HG02973 (cell line): ENCODE measurements around the gene EIF3I.

Experiments used
- ATAC-seq: cut with Tn5 transposase; IDR thresholded peaks from one replicate; pipeline ENCODE4 v1.9.1; 2021; ENCODE audit warnings: moderate library complexity; ENCODE audit not compliant: unreplicated experiment

Gene EIF3I

DNA sequence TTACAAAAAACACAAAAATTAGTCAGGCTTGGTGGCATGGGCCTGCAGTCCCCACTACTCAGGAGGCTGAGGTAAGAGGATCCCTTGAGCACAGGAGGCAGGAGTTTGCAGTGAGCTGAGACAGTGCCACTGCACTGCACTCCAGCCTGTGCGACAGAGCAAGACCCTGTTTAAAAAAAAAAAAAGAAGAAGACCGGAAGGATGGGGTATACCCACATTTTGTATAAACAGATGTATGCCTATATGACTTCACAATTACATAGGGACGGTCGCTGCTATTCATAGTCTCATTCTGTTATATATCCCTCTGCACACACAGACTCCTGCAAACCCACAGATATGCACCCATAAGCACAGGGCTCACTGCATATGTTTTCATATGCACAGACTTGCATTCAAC lies 41.5 kb downstream of the EIF3I start:
- no peak for ATAC-seq

DNA sequence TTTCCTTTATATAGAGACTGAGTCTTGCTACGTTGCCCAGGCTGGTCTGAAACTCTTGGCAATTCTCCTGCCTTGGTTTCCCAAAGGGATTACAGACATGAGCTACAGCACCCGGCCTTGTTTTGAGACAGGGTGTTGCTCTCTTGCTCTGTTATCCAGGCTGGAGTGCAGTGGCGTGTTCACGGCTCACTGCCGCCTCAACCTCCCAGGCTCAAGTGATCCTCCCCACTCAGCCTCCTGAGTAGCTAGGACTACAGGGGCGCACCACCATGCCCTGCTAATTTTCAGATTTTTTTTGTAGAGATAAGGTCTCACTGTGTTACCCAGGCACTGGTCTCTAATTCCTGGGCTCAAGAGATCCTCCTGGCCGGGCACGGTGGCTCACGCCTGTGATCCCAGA lies 43.6 kb downstream of the EIF3I start:
- ATAC-seq, result no peak

DNA sequence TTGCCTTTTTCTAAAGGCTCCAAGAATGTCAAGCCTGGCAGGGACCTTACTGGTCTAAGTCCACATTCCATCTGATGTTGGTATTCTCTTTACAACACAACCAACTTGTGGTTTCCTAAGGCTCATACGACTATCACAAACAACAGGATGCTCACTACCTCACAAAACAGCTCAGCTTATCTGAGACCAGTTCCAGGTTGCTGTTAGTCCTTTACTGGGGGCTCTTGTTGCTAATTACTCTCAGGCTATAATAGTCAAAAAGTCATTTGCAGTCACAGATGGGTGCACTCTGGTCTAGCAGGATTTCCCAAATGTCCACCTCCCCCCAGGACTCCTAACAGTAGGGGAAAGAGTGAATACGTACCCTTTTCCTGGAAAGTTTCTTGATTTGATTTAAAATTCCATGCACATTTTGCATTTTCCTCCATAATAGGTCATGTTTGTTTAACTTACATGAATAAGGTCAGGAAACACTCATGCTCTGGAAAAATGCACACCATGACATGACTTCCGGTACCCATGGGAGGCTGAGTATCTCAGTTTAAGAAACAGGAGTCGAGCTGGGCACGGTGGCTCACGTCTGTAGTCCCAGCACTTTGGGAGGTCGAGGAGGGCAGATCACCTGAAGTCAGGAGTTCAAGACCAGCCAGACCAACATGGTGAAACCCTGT lies 44.8 kb downstream of the EIF3I start:
- no peak for ATAC-seq

DNA sequence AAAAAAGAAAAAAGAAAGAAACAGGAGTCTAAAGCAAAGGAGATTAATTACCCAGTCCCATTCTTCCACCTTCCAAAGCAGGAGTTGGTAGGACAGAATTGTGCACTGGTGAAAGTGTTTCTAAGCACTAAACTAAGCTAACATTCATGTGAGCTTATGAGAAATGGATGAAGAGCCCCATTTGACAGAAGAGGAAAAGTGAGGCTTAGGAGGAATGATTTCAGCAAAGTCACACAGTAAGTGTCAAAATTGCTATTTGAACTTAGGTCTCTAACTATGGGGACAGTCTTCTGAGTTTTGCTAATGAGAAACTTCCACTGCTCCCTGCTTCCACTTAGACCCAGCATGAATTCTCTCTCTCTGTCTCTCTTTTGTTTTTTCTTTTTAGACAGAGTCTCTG lies 47.5 kb downstream of the EIF3I start:
- ATAC-seq, result no peak

DNA sequence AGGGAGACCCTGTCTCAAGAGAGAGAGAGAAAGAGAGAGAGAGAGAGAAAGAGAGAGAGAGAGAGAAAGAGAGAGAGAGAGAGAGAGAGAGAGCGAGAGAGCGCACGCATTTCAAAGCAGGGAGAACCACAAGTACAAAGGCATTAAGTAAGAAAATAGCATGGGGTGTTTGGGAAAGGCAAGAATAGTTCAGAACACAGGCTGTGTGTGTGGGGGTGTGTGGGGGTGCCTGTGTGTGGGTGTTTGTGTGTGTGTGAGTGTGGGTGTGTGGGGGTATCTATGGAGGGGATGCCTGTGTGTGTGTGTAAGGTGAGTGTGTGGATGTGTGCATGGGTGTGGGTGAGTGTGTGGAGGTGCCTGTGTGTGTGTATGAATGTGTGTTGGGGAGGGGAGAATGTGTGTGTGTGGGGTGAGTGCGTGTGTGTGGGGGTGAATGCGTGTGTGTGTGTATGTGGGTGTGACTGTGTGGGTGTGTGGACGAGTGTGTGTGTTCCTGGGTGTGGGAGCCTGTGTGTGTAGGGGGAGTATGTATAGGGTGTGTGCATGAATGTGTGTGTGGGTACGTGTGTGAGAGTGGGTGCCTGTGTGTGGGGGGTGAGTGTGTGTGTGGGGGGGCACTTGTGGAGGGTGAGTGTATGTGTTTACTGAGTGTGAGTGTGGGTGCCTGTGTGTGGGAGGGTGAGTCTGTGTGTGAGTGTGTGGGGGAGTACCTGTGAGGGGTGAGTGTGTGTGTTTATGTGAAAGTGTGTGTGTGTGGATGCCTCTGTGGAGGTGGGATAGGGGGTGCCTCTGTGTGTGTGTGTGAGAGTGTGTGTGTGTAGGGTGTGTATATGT lies 50.6 kb downstream of the EIF3I start:
- no peak for ATAC-seq

DNA sequence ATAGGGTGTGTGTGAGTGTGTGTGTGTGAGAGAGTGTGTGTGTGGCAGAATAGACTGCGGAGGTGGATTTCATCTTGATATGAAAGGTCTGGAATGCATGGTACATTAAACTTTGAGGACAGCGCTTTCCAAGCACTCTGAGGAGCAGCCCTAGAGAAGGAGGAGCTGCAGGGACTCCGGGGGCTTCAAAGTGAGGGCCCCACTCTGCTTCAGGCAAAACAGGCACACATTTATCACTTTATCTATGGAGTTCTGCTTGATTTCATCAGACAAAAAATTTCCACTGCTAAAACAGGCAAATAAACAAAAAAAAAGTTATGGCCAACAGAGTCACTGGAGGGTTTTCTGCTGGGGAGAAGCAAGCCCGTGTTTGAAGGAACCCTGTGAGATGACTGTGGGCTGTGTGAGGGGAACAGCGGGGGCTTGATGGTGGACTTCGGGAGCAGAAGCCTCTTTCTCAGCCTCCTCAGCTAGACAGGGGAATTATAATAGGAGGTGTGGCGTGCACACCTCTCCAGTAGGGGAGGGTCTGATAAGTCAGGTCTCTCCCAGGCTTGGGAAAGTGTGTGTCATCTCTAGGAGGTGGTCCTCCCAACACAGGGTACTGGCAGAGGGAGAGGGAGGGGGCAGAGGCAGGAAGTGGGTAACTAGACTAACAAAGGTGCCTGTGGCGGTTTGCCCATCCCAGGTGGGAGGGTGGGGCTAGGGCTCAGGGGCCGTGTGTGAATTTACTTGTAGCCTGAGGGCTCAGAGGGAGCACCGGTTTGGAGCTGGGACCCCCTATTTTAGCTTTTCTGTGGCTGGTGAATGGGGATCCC lies 51.4 kb downstream of the EIF3I start:
- no peak for ATAC-seq

DNA sequence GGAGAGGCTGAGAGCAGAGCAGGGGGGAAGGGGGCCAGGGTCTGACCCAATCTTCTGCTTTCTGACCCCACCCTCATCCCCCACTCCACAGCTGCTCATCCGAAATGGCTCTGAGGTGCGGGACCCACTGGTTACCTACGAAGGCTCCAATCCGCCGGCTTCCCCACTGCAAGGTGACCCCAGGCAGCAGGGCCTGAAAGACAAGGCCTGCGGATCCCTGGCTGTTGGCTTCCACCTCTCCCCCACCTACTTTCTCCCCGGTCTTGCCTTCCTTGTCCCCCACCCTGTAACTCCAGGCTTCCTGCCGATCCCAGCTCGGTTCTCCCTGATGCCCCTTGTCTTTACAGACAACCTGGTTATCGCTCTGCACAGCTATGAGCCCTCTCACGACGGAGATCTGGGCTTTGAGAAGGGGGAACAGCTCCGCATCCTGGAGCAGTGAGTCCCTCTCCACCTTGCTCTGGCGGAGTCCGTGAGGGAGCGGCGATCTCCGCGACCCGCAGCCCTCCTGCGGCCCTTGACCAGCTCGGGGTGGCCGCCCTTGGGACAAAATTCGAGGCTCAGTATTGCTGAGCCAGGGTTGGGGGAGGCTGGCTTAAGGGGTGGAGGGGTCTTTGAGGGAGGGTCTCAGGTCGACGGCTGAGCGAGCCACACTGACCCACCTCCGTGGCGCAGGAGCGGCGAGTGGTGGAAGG lies 52.6 kb downstream of the EIF3I start:
- no peak for ATAC-seq

DNA sequence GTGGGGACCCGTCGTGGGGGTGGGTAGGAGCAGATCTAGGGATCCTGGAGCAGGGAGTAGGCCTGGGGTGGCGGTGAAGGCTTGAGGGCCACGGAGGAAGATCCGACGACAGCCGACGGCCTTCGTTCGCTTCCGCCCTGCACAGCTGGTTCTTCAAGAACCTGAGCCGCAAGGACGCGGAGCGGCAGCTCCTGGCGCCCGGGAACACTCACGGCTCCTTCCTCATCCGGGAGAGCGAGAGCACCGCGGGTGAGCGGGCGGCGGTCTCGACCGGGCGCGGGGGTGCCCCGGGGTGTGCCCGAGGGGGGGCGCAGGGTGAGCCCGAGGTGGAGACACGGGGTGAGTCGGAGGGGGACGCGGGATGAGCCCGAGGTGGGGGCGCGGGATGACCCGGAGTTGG lies 53.2 kb downstream of the EIF3I start:
- ATAC-seq, result no peak

DNA sequence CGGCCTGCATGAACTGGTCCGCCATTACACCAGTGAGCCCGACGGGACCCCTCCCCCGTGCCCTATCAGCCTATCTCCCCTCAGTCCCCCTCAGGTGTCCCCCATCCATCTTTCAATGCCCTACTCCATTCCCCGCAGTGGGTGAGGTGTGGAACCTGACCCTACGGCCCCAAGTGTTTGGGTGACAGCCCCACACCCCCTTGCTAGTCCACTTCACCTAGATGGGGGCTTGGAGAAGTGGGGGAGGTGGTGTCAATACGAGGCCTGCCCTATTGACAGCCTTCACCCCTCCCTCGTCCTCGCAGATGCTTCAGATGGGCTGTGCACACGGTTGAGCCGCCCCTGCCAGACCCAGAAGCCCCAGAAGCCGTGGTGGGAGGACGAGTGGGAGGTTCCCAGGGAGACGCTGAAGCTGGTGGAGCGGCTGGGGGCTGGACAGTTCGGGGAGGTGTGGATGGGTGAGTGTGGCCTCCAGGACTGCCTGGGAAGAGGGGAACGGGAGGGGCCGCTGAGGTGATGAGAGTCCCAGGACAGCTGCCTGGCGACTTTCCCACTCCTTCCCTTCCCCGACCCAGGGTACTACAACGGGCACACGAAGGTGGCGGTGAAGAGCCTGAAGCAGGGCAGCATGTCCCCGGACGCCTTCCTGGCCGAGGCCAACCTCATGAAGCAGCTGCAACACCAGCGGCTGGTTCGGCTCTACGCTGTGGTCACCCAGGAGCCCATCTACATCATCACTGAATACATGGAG lies 54.0 kb downstream of the EIF3I start:
- no peak for ATAC-seq
